Left renal cortex interstitium (tissue), 4 donors: ENCODE data around the gene PLEKHJ1. TPM values are rescaled to one million over a fixed set of nuclear protein-coding genes. Genes with fewer than 3 reads are reported as not detected.

Experiments used
- DNase-seq, 4 donors: peaks; one replicate each; pipeline ENCODE4 v3.0.0-alpha.2; 2013; ENCODE audit warnings: low read depth in 4 of 4, low spot score in 2 of 4, missing footprints in 1 of 4
- polyA plus RNA-seq, 4 donors: library from polyadenylated mRNA; unstranded; fragments of 120-200 nt; gene quantifications; one replicate each; pipeline ENCODE4 v1.2.1, GENCODE V29; 2013; ENCODE audit not compliant: insufficient read length in 4 of 4

PLEKHJ1 gene
- polyA plus RNA-seq, 4 donors, result 60.5 to 98.5 (median 82.3) TPM

DNA sequence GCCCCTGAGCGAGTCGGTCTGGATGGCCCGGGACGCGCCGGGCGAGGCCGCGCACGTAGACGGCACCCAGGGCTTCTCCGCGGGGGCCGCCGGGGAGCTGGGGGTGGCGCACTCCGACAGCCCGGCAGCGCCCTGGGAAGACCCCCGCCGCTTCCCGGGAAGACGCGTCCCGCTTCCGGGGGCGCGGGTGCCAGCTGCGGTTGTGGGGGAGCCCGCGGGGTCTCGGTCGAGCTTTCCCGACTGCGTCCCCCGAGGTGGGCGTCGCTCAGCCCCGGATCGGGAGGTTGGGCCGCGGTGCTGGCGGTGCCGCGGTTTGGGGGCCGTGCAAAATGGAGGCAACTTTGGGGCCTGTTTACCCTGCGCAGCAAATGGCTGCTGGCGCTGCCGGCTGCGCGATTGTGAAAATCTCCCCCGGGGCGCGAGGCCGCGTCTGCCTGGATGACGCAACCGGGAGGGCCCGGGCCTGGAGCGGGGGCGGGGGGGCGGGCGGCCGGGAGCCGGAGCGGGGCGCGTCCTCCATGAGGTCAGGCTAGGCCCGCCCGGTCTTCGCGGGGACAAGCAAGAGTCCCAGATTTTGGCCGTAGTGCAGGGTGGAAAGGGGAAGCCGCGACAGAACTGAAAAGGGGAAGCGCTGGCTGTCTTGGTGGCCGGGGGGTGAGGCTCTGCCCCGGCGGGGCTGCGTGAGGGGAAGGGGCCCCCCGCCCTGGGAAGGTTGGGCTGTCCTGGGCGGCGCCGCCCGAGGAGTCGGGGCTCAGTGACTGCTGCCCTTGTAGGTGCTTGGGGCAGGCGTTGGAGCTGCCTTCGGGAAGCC, 34.5 kb upstream of the PLEKHJ1 start:
- no peak for DNase-seq

DNA sequence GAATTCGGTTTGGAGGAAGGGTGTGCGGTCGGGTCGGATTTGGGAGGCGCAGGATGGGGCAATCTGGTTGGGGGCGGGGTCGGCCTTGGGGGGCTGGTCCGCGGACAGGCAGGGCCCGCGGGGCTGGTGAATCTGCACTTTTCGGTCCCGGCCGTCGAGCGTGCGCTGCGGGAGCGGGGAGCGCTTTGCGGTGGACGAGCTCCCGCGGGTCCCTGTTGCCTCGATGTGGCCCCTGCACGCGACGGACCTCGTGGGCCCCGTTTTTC, 34.0 kb upstream of the PLEKHJ1 start:
- DNase-seq, result no peak

GRCh38 chr19:2269244-2270156, 33.4 kb upstream of the PLEKHJ1 start:
- peak; percentile 82 to 95 (median 92) for DNase-seq

DNA sequence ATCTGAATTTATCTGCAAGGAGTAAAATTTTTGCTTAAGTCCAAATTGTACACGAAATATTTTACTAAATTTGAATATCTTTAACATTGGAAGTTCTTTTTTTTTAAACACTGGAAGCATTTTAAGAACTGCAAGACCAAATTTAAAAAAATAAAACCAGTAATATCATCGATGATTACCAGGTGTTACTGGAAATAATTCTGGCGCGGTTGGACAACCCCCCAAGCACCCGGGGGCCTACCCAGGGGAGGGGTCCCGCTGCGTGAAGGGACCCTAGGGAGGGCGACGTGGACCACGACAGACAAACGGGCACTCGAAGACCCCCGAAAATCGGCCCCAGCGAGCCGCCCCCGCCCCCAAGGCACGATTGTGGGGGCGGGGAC, 32.7 kb upstream of the PLEKHJ1 start:
- no peak for DNase-seq

DNA sequence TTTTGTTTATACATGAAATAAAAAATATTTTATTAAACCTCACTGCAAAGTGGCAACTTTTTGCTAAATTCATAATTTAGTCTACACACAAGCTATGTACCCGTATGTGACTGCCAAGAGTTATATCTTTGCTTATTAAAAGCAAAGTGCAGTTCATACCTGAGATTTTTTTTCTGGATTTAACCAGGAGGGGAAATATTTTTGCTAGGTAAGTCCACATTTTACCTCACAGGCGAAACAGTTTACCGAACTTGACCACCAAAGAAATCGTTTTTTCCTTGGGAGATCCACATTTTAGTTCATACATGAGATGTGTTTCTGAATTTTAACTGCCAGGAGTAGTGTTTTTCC, 32.3 kb upstream of the PLEKHJ1 start:
- no peak for DNase-seq

DNA sequence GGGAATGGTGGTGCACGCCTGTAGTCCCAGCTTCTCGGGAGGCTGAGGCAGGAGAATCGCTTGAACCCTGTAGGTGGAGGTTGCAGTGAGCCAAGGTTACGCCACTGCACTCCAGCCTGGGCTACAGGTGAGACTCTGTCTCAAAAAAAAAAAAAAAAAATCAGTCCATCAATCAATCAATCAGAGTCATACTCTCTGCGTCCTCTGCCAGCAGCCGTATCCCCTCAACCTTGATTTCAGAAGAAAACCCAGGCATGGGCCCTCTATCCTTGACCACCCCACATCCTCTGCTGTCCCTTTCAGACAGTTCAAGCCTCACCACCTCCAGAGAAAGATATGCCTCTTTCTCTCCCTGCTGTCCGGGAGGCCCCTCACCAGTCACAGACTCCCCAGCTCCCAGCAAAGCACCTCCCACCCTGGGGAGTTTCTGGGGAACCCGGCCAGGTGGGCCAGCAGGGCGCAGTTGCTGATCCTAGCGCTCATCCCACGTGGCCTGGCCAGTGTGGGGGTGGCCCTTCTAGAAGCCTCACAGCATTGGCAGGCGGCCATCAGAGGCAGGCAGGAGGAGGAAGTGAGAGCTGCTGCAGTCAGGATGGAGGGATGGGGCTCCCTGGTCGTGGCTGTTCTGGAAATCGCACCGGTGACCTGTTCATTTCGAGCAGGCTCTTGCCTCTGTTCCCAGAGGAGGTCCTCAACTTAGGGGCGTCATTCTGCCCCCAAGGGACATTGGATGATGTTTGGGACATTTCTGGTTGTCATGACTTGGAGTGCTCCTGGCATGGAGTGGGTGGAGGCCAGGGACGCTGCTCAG, 30.3 kb upstream of the PLEKHJ1 start:
- DNase-seq, result no peak

DNA sequence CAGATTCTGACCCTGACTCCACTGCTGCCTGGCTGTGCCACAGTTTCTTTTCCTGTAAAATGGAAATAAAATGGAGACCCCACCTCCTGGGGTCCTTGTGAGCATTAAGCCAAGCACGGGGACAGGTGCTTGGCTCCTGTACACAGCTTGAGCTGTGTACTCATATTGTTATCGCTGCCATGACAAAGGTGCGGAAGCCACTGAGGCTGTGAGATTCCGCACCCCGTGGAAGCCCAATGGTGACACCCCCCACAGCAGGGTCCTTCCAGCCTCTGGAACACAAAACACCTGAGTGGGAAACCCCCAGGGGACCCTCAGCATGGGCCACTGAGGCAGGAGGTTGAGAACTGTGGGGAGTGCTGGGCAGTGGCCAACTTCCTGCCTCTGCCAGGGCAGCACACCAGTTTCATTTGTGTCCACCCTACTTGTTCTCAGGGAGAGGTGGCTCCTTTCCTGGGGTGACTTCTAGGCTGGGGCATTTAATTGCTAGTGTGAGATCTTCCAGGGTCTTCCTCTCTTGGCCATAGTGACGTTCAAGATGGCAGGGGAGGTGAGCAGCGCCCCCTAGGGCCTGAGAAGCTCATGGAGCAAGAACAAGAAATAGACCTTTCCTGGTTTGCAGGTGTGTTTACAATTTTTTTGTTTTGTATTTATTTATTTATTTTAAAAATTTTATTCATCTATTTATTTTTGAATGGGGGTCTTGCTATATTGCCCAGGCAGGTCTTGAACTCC, 25.5 kb upstream of the PLEKHJ1 start:
- DNase-seq, result no peak

DNA sequence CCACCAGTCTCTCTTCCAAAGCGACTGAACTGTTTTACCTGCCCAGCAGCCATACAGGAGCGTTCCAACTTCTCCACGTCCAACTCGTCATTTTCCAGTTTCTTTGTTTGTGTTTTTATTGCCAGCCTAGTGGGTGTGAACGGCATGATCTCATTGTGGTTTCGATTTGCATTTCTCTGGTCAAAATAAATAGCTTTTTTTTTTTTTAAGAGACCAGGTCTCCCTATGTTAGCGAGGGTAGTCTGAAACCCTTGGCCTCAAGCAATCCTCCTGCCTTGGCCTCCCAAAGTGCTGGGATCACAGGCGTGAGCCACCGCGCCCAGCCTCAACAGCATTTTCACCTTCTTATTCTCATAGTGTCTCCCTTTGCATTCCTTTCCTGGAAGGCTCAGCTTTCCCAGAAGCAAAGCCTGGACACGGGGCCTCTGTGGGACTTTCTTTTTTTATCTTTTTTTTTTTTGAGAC, 24.2 kb upstream of the PLEKHJ1 start:
- no peak for DNase-seq

- no peak for DNase-seq
Observed at GRCh38 chr19:2259336-2259735, 23.2 kb upstream of the PLEKHJ1 start.

- no peak for DNase-seq
Observed at GRCh38 chr19:2255982-2256685, 20.0 kb upstream of the PLEKHJ1 start, which contains the start of gene JSRP1. TSS of gene JSRP1 (minus strand) at chr19:2256417. CDS start at chr19:2255314, 1,103 bp downstream.

- DNase-seq, result no peak
Observed at GRCh38 chr19:2255112-2255845, 19.1 kb upstream of the PLEKHJ1 start.

DNA sequence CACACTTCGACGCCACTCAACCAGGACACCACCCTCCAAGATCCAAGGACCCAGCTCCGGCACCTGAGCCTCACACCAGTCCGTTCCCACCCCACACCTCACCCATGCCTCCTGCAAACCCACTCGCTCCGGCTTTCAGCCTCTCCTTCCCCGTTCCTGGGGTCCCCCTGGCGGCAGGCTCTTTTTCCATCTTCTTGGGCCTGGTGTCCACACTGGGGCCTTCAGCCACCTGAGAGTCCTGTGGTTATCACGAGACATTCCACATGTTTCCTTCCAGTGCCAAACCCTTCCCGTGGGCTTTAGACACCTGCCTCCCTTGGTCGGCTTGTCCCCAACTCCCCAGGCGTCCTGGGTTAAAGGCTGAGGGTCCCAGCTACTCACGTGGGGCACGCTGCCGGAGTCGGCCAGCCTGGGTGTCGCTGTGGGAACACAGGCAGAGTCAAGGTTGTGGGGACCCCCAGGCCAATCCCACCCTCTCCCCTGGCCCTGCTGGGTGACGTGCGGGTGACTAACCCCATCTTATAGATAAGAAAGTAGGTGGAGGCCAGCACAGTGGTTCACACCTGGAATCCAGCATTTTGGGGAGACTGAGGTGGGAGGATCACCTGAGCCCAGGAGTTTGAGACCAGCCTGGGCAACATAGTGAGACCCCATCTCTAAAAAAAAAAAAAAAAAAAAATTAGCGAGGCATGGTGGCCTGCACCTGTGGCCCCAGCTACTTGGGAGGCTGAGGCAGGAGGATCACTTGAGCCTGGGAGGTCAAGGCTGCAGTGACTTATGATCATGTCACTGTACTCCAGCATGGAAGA, 18.1 kb upstream of the PLEKHJ1 start:
- DNase-seq, result no peak

DNA sequence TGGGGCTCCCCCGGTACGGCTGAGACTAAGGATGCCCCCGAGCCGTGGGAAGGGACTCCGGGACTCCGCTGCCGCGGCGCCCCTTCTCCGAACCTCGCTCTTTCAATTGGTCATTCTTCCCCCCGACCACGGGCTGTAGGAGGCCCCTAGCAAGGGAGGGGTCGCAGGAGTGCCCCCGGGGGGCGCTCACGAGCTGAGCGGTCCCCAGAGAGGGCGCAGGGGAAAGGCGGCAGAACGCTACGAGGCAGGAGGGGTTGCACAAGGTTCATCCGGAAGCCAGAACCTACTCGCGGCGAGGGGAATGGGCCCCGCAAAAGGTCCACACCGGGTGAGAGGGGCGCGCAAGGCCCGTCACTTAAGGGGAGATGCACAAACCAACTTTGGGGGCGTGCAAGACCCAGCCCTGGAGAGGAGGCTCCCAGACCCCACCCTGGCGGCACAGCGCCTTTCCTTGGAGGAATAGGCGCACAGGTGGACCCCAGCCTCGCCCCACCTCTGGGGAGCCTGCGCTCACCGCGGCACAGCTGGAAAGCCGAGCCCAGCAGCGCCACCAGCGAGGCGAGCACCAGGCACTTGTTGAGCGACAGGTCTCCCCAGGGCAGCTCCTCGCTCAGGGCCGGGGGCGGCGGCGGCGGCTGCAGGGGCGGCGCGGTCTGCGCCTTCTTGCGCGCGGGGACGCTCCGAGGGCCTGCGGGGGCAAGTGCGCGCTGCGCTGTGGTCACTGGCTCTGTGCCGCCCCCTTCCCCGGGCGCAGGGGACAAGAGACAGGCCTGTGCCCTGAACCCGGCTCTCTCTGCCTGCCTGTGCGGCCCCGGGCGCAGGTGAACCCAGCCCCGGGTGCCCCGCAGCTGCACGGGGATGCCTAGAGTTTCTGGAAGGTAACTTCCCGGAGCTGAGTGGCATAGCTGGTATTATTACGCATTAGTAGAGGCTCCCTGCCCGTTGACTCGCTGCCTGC, 17.3 kb upstream of the PLEKHJ1 start:
- no peak for DNase-seq

GRCh38 chr19:2252797-2253105, 16.6 kb upstream of the PLEKHJ1 start:
- no peak for DNase-seq

GRCh38 chr19:2252055-2252796, 16.1 kb upstream of the PLEKHJ1 start:
- DNase-seq, result no peak
